ENCODE data around the gene CD48. TPM values are rescaled to one million over a fixed set of nuclear protein-coding genes. Genes with fewer than 3 reads are reported as not detected.
"Not testable (repeated sequence)": the region's sequence is repeated elsewhere in the genome, so short reads cannot be mapped to it uniquely, and the experiment has no call there.

Gene CD48
- polyA plus RNA-seq, 3 donors: 1.4 to 1.7 (median 1.5) TPM

DNA sequence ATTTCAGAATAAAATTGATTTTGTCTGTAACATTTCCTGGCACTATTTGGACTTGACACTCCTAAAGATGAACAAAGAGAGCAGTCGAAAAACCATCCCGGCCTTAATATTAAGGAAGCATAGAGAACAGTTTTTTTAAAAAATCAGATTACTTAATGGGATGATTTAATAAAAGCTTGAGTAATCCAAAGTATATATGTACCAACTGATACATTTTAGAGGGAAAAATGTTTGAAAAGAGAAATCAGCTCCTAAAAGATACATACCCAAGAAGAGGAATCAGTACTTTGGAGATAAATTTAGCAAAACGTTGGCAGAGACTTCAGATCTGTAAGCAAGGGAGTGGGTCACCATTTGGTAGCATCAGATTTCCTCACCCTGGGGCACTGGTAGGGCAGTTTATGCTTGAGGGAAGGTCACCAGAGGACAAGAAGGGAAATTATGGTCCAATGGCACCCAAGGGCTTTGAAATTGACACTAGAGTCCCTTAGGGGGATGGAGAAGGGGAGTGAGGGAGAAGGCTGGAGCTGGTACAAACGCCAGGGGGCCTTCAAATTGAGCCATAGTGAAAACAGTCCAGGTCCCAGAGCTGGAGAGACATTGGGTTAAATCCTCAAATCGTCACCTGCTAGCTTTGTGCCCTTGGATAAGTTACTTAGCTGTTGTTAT lies 33.4 kb upstream of the CD48 start:
- no peak for DNase-seq (ENCODE audit: extremely low read depth in 1 of 11, low read depth in 9 of 11, low spot score in 4 of 11)

DNA sequence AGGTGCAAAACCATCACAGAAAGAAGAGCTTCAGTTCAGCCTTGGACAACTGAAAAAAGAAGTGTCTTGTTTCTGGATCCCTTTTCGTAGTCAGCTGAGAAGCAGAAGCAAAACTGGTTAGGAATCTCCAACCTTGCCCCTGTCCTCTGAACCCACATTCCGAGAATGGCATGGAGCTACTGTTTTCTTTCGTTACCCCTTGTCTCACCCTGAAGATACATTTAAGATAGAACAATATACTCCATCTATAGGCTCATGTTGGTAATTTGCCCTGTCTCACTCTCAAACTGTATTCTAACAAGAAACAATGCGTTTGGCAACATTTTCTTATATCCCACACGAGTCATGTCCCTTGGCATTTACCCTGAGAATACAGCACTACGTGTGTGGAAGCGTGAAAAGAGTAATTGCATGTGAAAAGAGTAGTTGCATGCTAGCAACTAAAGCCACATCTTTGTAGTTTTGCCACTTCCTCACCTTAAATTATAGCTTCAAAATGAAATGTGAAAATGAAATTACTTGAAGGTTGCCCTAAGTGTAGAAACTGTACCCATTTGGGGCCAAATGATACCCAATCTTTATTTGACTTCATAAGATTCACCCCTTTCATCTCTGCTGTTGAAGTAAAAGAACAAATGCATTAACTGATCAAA lies 32.7 kb upstream of the CD48 start:
- no peak for DNase-seq (ENCODE audit: extremely low read depth in 1 of 11, low read depth in 9 of 11, low spot score in 4 of 11)

DNA sequence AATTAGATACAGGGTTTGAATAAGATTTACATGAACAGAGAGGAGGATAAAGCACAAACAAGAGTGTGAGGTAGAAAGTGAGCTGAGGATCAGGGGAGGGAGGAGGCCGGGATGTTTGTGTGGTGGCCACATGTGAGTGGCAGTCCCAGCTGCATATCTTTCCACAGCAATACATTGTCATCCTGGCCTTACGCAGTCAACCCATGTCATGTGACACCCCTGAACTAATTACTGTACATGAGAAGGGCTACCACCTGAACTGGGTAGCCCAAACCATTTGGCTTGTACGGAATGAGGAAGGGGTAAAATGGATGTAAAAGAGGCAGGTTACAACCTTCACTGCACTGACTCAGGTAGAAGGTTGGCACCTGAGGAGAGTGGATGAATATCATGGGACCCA lies 31.6 kb upstream of the CD48 start:
- DNase-seq (ENCODE audit: extremely low read depth in 1 of 11, low read depth in 9 of 11, low spot score in 4 of 11): no peak

DNA sequence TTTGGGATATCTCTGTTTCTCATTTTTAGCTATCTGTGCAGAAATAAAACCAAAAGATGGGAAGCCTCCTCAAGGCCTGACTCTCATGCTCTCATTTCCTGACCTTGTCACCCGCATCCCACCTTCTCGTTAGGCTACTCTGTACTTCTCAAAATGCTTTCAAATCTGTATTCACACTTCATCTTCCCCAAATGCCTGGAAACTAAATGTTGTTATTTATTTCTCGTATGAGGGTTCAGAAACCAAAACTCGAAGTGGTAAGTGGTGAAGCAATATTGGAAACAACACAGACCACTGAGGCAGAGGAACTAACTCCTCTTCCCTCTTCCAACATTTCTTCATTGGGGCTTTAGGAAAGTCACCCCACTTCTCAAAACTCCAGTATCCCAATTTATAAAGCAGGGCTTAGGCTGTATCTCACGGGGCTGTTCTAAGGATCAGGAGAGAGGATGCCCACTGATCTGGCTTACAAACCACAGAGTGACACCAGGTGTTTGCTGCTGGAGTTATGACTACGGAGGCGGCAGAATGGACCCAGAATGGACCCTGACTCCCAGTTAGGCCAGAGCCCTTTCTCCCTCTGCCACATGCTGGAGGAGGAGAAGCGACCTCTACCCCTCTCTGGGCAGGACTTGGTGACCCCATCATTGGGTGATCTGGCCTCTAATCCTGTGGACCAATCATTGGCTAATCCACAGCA lies 31.0 kb upstream of the CD48 start:
- DNase-seq (ENCODE audit: extremely low read depth in 1 of 11, low read depth in 9 of 11, low spot score in 4 of 11): no peak

DNA sequence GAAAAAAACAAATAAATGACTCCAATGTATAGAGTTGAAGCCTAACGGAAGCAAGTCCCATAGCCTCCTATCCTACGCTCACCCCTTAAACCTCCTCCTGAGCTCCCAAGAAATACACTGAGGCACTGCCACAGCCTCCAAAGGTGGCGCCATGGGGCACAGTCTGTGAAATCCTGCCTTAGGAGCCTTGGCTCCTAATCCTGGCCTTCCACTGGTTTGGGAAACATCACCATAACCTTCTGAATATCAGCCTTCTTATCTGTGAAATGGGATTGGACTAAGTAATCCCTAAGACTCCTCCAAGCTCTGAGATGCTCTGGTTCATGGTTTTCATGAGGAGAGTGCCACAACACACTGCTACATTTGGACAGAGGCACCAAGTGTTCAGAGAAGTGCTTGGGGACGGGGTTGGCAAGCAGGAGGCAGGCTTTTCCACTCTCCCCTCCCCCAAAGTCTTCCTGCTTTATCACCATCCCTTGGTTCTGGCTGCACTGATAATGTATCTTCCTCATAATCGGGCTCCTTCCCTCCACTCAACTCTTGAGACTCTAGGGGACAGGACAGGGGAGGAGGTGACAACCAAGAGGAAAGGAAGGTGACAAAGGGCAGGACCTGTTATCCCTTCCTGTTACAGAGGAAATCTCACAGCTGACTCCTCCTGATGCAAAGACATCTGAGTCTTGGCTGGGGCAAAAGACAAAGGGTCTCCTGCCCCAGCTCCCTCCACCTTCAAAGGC lies 30.2 kb upstream of the CD48 start:
- no peak for DNase-seq (ENCODE audit: extremely low read depth in 1 of 11, low read depth in 9 of 11, low spot score in 4 of 11)

DNA sequence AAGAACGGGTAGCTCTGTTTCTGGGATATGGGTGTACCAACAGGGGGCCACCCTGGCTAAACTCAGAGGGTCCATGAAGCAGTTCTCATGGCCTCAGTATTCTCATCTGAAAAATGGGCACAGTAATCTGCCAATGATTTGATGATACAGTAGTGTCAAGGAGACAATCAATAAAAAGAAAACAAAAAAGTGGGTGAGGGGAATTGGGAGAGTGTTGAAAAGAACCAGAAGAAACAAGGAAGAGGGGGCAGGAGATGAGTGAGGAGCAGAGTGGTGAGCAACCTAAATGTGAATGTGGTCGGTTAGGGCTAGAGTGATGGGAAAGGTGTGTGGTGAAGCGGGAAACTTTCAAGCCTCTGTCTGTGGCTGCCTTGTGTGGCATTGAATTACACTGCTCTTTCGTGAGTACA lies 29.5 kb upstream of the CD48 start:
- DNase-seq (ENCODE audit: extremely low read depth in 1 of 11, low read depth in 9 of 11, low spot score in 4 of 11): no peak

DNA sequence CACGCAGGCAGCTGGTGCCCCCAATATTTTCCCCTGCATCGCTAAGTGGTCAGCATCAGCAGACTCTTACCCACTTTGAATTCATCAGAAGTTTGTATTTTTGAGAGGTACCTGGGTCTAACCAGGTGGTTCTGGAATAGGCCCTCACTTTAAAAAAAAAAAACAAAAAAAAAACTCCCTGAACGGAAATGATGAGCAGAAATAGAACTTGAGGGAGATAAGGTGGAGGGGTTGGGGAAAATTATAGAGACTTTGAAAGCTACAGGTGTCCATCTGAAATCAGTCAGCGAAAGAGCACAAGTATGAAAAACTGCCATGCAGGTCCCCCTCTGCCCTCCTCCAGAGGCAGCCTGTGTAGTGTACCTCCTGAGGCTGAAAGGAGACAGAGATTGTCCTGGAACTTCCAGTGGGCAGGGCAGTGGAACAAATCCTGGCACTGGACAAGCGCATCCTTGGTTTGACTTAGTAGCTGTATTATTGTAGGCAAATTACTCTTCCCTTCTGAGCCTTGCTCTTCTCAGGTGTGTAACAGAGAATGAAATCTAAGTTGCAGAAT lies 28.6 kb upstream of the CD48 start:
- DNase-seq (ENCODE audit: extremely low read depth in 1 of 11, low read depth in 9 of 11, low spot score in 4 of 11): no peak

DNA sequence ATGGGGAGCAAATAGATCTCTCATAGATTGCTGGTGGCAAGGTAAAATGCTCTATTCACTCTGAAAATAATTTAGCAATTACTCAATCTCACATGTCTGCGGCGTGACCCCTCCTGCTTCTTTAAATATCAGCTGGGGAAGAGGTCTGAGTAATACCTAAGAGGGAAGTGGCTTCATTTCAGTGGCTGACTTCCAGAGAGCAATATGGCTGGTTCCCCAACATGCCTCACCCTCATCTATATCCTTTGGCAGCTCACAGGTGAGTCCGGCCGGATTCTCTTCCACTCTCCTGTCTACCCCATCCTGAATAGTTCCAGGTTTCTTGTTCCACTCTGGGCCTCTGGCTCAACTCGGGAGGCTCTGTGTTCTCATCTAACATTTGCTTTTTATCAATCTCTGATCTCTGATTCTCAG lies 27.5 kb upstream of the CD48 start, which contains the start of gene SLAMF7:
TSS of gene SLAMF7 (plus strand) at position 150 of the 414 bp plus-strand sequence. CDS start at position 205, 55 bp downstream.
- DNase-seq (ENCODE audit: extremely low read depth in 1 of 11, low read depth in 9 of 11, low spot score in 4 of 11): no peak

DNA sequence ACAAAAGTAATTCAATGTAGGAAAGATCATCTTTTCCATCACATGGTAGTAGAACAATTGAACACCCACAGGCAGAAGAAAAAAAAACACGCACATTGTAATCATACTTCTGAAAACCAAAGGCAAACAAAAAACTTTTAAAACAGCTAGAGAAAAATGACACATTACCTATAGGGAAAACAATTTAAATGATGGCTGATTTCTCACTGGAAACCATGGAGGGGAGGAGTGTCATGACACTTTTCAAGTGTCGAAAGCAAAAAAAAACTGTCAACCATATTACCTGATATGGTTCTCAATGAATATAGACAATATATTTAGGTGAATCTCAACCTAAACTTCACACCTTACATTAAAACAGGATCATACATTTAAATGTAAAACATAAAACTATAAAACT lies 26.6 kb upstream of the CD48 start:
- DNase-seq (ENCODE audit: extremely low read depth in 1 of 11, low read depth in 9 of 11, low spot score in 4 of 11): no peak

DNA sequence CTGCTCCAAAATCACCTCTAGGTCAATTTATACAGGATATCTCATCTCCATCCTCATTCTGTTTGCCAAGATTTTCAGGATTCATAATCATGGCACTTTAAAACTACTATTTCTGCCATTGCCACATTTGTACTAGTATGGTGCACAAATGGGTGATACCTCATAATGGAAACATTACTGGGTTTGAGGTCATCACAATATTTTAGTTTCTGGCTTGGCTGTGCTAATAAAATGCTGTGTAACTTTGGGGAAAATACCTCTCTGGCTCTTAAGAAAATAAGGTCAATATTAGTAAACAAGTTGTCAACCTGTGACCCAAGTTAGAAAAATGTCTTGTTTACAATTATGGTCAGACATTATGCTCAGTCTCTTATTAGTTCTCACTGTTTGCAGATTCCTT lies 22.7 kb upstream of the CD48 start:
- no peak for DNase-seq (ENCODE audit: extremely low read depth in 1 of 11, low read depth in 9 of 11, low spot score in 4 of 11)

DNA sequence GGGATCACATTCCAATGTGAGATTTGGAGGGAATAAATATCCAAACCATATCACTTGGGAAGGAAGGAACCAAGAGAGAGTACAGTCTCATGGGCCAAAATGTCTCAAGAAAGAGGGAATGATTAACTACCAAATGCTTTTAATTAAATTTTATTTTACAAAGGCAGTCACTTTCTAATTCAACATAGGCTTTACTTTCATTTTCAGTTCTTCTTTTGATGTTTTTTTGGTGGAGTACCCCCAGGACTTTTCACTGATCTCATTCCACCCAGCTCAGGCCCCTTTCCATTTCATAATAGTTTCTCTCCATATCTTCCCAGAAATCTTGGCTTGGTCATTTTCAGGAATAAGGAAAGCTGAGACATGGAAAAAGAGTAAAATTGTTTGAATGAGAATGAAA lies 22.3 kb upstream of the CD48 start:
- no peak for DNase-seq (ENCODE audit: extremely low read depth in 1 of 11, low read depth in 9 of 11, low spot score in 4 of 11)

DNA sequence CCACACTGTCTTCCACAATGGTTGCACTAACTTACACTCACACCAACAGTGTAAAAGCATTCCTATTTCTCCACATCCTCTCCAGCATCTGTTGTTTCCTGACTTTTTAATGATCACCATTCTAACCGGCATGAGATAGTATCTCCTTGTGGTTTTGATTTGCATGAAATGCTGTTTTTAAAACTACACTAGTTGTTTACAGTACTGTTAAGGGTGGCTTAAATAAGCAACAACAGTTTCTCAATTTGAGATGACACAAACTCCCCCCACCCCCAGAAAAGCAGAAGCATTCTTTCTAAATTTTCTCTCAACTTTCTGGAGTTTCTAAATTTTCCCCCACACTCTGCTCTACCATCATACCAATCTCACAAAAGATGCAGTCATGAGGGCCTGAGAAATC lies 20.4 kb upstream of the CD48 start:
- DNase-seq (ENCODE audit: extremely low read depth in 1 of 11, low read depth in 9 of 11, low spot score in 4 of 11): no peak

DNA sequence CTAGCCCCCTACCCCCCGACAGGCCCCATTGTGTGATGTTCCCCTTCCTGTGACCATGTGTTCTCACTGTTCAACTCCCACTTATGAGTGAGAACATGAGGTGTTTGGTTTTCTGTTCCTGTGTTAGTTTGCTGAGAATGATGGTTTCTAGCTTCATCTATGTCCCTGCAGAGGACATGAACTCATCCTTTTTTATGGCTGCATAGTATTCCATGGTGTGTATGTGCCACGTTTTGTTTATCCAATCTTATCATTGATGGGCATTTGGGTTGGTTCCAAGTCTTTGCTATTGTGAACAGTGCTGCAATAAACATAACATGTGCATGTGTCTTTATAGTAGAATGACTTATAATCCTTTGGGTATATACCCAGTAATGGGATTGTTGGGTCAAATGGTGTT lies 19.9 kb upstream of the CD48 start:
- DNase-seq (ENCODE audit: extremely low read depth in 1 of 11, low read depth in 9 of 11, low spot score in 4 of 11): not testable (repeated sequence)

DNA sequence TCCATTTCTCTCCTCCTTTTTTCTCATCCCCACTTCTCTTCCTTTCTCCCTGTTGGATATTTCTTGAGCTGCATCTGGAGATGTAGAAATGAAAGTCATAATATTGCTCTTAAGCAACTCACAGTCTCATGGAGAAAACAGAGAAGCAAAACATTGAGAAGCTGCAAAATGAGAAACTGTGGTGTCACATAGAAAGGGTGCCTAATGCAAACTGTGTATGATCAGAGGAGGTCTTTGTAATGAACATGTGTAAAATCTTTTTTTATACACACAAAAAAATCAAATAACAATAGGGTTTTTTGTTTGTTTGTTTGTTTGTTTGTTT lies 15.7 kb upstream of the CD48 start:
- DNase-seq (ENCODE audit: extremely low read depth in 1 of 11, low read depth in 9 of 11, low spot score in 4 of 11): no peak

DNA sequence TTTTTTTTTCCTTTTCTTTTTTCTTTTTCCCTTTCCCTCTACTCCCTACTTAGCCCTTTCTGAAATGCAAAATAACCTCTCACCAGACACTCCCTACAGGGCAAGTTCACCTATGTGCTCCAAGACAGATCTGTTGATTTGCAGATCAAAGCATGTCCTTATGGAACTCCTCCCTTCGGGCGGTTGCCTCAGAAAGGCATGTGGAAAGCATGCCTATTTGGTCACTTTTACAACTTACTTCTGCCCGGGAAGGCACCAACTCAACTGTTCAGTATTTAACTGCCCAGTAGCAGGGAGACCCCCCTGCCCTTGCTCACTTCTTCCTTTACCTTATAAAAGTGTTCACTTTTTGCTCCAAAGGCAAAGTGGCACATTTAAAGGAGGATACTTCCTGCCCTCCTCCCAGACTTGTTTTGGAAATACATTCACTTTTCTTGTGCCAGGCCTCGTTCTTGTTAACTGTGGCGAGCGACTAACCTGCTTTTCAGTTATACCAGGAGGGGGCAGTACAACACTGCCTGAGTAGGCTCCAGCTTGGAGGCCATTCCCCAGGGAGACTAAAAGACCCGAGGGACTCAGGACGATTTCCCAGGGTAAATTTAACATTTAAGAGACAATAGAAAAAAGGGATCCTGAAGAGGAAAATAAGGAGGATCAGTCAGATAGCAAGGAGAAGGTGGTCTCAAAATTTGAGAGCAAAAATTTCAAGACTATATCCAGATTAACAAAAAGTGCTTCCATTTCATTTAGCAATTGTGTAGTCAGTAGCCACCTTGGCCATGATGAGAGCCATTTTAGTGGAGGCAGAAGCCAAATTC lies 15.1 kb upstream of the CD48 start:
- DNase-seq (ENCODE audit: extremely low read depth in 1 of 11, low read depth in 9 of 11, low spot score in 4 of 11): peak; percentile 17 to 56 (median 40)

DNA sequence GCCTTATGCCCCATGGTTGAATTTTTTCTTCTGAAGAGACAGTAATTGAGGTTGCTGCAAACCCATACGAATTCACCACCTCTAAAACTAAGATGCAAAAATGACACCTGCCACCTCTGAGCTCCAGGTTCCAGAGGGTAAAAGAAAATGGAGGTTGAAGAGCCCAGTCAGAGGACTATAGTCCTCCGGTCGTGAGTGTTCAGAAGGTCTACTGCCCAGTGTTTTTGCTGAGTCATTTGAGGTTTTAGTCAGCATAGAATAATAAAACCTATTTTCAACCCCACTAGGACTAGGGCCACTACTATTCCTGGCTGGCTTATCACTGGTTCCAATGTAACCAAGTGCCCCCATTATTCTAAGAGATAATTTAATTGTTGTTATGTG lies 14.5 kb upstream of the CD48 start:
- DNase-seq (ENCODE audit: extremely low read depth in 1 of 11, low read depth in 9 of 11, low spot score in 4 of 11): no peak

DNA sequence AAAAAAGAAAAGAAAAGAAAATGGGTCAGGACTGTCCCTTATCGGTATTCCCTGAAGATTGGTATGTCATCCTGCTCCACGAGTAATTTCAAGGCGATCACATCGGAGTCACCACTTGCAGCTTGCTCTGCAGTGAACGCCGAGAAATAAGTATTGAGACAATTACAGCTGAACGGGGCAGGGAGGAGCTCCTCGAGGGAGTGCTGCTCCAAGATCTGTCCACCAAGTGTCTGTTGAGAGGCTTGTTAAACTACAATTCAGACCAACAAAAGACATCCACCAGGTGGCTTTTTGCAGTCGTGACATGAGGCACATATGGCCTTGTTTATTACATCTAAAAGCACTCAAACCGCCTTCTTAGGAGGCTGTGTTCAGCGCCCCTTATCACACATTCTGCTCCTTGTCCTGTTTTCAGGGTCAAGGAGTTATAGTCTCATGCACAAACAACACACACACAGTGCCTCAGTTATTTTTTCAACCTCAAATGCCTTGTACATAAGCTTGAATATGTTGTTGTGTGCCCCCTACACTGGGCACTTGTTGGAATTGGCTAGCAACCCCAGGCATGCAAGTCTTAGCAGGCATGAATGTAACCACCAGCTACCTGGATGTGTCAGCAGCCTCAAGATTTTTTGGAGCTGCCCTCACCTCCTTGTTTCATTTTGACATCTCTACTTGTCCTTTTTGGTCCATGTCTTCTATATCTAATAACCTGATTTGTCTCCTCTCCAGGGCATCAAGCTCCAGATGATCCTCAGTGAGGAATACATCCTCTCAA lies 13.0 kb upstream of the CD48 start:
- no peak for DNase-seq (ENCODE audit: extremely low read depth in 1 of 11, low read depth in 9 of 11, low spot score in 4 of 11)

DNA sequence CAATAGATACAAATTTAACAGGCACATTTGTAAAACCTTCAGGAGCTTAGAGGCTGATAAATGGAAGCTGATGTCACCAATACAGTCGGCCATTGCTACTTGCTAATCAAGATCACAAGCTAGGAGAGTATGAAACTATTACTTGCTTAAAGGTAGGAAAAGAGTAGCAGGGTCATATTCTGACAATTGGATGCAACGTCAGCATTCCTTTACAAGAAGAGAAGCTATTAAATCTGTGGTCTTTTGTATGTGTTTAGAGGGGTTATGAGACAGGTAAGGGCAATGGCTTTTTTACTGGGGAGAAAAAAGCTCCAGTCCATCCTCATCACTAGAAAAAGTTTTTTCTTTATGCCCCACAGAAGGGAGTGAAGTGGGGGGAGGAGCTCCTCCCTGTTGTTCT lies 11.7 kb upstream of the CD48 start:
- no peak for DNase-seq (ENCODE audit: extremely low read depth in 1 of 11, low read depth in 9 of 11, low spot score in 4 of 11)

Measured in renal cortex interstitium (tissue), 11 donors.